Measurements from ENCODE around the gene VPS11. TPM values are rescaled to one million over a fixed set of nuclear protein-coding genes. Genes with fewer than 3 reads are reported as not detected.
"Not testable (repeated sequence)": the region's sequence is repeated elsewhere in the genome, so short reads cannot be mapped to it uniquely, and the experiment has no call there.

Gene VPS11
- polyA plus RNA-seq, 1 donor from 2014 or later: 24.8 TPM

DNA sequence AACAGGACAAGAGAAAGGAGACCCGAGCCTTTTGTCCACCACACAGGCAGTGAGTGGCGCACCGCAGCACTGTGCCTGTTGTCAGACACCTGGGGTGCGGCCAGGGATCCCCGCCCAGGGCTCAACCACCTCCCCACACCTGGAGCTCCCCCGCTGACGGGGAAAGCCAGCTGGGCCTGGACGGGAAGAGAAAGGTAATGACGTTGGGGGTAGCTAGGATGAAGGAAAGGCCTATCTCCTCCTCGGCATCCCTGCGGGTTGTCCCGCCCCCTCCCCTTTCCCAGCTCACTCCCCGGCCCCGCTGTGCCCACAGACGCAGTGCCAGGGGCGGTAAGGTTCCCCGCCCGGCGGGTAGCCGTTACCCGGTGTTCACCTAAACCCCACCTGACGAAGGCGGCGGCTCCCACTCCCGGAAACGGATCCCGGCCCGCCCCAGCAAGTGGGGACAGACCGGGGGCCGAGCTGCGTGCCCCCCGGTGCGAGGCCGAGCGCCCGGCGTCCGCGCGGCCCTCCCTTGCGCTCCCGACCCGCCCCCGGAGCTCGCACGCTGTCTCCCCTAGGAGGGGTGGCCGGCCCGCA, 11.1 kb upstream of the VPS11 start:
- Histone ChIP-seq H3K36me3 (ENCODE audit: insufficient read depth, low read length) (peaks cover 6% of the 10 kb centered on the region), H2AFZ (ENCODE audit: low read depth, low read length) (peak overlapping the region; percentile 27), H4K20me1 (ENCODE audit: insufficient read depth) (no peaks in the 10 kb centered on the region), H3K4me2 (ENCODE audit: low read length) (peak overlapping the region; percentile 98), H3K9me2 (ENCODE audit: insufficient read depth, low read length) (no peaks in the 10 kb centered on the region), H3K79me2 (replicated peaks; ENCODE audit: insufficient read depth, low read length) (peaks cover 12% of the 10 kb centered on the region), H3F3A (ENCODE audit: insufficient read depth, low read length, poor library complexity, severe bottlenecking) (no peaks in the 10 kb centered on the region), H3K27ac (ENCODE audit: low read length) (peak overlapping the region; percentile 58), H3K9ac (ENCODE audit: low read length) (peak overlapping the region; percentile 77), H3K4me3 (ENCODE audit: low read length) (peak overlapping the region; percentile 80), H3K27me3 (ENCODE audit: insufficient read depth, low read depth, low read length) (no peaks in the 10 kb centered on the region), H3K9me3 (ENCODE audit: low read length) (no peaks in the 10 kb centered on the region)
- no peak for TF ChIP-seq EP300 (conservative IDR thresholded peaks at IDR 0.05; ENCODE audit: poor library complexity, severe bottlenecking)

DNA sequence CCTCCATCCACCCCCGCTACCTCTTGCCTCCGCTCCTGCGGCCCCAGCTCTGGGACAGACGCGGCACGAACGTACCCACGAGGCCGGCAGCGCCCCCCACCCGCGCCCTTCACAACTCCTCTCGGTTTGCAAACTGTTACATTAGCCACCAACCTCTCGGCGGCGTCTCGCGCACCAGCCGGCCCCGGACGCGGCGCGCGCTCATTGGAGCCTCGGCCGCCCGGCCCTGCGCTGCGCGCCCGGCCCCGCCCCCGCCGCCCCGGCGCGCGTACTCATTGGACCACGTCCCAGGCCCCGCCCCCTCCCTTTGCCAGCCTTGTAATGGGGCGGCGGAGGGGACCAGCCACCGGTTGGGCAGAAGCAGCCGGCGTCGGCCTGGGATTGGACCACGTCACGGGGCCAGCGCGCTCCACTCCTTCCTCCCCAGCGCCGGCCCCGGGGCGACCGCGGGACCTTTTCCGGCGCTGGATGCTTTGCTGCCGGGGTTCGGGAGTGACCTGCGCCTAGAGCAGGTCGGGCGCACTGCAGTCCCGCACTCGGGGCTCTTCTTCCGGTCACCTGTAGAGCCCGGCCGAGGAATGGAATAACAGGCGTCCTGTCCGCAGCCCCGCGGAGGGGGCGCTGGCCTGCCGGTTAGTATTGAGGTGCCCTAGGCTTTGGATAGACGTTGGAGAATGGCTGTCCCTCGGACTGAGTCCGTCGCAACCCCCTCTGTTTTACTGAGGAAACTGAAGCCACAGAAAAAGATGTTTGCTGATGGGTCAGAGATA, 10.4 kb upstream of the VPS11 start, which contains the start of gene HYOU1:
HYOU1 (minus strand) TSS at position 206 of the 770 bp plus-strand sequence. CDS start 1,045 bp downstream, outside the sequence.
- H3K9ac ChIP-seq (ENCODE audit: low read length): peak within 1 kb of the TSS; percentile 77
- no peaks in the 10 kb centered on the region for H4K20me1 ChIP-seq (ENCODE audit: insufficient read depth)
- H3K4me2 ChIP-seq (ENCODE audit: low read length): peak within 1 kb of the TSS; percentile 98
- H3K36me3 ChIP-seq (ENCODE audit: insufficient read depth, low read length): peaks cover 2% of the 10 kb centered on the region
- peaks cover 12% of the 10 kb centered on the region for H3K79me2 ChIP-seq (replicated peaks; ENCODE audit: insufficient read depth, low read length)
- peak within 1 kb of the TSS; percentile 80 for H3K4me3 ChIP-seq (ENCODE audit: low read length)
- no peaks in the 10 kb centered on the region for H3F3A ChIP-seq (ENCODE audit: insufficient read depth, low read length, poor library complexity, severe bottlenecking)
- peak within 1 kb of the TSS; percentile 72 for H3K27ac ChIP-seq (ENCODE audit: low read length)
- no peaks in the 10 kb centered on the region for H3K9me2 ChIP-seq (ENCODE audit: insufficient read depth, low read length)
- no peaks in the 10 kb centered on the region for H3K27me3 ChIP-seq (ENCODE audit: insufficient read depth, low read depth, low read length)
- H2AFZ ChIP-seq (ENCODE audit: low read depth, low read length): peak within 1 kb of the TSS; percentile 65
- peak; percentile 22 for TF ChIP-seq SMC3 (conservative IDR thresholded peaks at IDR 0.05; ENCODE audit: poor library complexity)
- TF ChIP-seq, protein P1, sequence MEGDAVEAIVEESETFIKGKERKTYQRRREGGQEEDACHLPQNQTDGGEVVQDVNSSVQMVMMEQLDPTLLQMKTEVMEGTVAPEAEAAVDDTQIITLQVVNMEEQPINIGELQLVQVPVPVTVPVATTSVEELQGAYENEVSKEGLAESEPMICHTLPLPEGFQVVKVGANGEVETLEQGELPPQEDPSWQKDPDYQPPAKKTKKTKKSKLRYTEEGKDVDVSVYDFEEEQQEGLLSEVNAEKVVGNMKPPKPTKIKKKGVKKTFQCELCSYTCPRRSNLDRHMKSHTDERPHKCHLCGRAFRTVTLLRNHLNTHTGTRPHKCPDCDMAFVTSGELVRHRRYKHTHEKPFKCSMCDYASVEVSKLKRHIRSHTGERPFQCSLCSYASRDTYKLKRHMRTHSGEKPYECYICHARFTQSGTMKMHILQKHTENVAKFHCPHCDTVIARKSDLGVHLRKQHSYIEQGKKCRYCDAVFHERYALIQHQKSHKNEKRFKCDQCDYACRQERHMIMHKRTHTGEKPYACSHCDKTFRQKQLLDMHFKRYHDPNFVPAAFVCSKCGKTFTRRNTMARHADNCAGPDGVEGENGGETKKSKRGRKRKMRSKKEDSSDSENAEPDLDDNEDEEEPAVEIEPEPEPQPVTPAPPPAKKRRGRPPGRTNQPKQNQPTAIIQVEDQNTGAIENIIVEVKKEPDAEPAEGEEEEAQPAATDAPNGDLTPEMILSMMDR (IDR thresholded peaks at IDR 0.05; ENCODE audit: poor library complexity, severe bottlenecking): peak; percentile 53
- TF ChIP-seq EZH2 (IDR thresholded peaks at IDR 0.05; ENCODE audit: borderline replicate concordance, insufficient read depth, low read length, poor library complexity, severe bottlenecking): no peak
- TF ChIP-seq RAD21 (conservative IDR thresholded peaks at IDR 0.05): peak; percentile 19
- peak; percentile 37 for TF ChIP-seq TAF1 (IDR thresholded peaks at IDR 0.05; ENCODE audit: low read depth)
- TF ChIP-seq EP300 (conservative IDR thresholded peaks at IDR 0.05; ENCODE audit: poor library complexity, severe bottlenecking): peak; percentile 20
- TF ChIP-seq REST (IDR thresholded peaks at IDR 0.05; ENCODE audit: borderline replicate concordance): no peak
- TF ChIP-seq MXI1 (conservative IDR thresholded peaks at IDR 0.05; ENCODE audit: poor library complexity, severe bottlenecking): peak; percentile 93
- peak; percentile 64 for TF ChIP-seq POLR2AphosphoS5 (IDR thresholded peaks at IDR 0.05)
- no peaks in the 10 kb centered on the region for H3K9me3 ChIP-seq (ENCODE audit: low read length)

- not testable (repeated sequence) for H4K20me1 ChIP-seq (ENCODE audit: insufficient read depth); H3K27me3 ChIP-seq (ENCODE audit: insufficient read depth, low read depth, low read length)
Measured at GRCh38 chr11:119059128-119059527, 8.5 kb upstream of the VPS11 start.

More at GRCh38 chr11:119059128-119059527, 8.5 kb upstream of the VPS11 start:
- not testable (repeated sequence) for H2AFZ ChIP-seq (ENCODE audit: low read depth, low read length); H3K36me3 ChIP-seq (ENCODE audit: insufficient read depth, low read length); H3K9me3 ChIP-seq (ENCODE audit: low read length); H3K9me2 ChIP-seq (ENCODE audit: insufficient read depth, low read length); H3K9ac ChIP-seq (ENCODE audit: low read length); H3K27ac ChIP-seq (ENCODE audit: low read length); H3F3A ChIP-seq (ENCODE audit: insufficient read depth, low read length, poor library complexity, severe bottlenecking); H3K4me2 ChIP-seq (ENCODE audit: low read length); H3K4me3 ChIP-seq (ENCODE audit: low read length)
- H3K79me2 ChIP-seq (replicated peaks; ENCODE audit: insufficient read depth, low read length): peaks cover 12% of the 10 kb centered on the region

Measured in neural cell (in vitro differentiated cells).